Vagina (tissue), 2 donors: ENCODE measurements around the gene DPH7. TPM values are rescaled to one million over a fixed set of nuclear protein-coding genes. Genes with fewer than 3 reads are reported as not detected.

ENCODE experiments used
- DNase-seq, 2 donors: peaks; one replicate each; pipeline ENCODE4 v3.0.0-alpha.2; 2017; ENCODE audit errors: extremely low spot score in 2 of 2
- H3K27ac ChIP-seq: fragments of 200-600 bp; sonication (generic); one replicate; pipeline ENCODE4 v1.5.1; 2019
- H3K27me3 ChIP-seq: fragments of 200-600 bp; sonication (generic); one replicate; pipeline ENCODE4 v1.5.1; 2019
- H3K36me3 ChIP-seq, 2 donors: fragments of 200-600 bp; sonication (generic); one replicate each; pipeline ENCODE4 v1.5.1; 2017 to 2019
- H3K4me1 ChIP-seq: fragments of 200-600 bp; sonication (generic); one replicate; pipeline ENCODE4 v1.5.1; 2019
- H3K4me3 ChIP-seq, 2 donors: fragments of 200-600 bp; sonication (generic); 1 replicate in 1 of 2; 2 replicates in 1 of 2; pipeline ENCODE4 v1.5.1; 2016 to 2019
- H3K9me3 ChIP-seq: fragments of 200-600 bp; sonication (generic); one replicate; pipeline ENCODE4 v1.5.1; 2019
- CTCF ChIP-seq, 3 experiments: fragments of 450-650 bp in 2 of 3; fragments of 200-600 bp in 1 of 3; sonication (generic) in 1 of 3; IDR thresholded peaks; one replicate each; pipeline ENCODE4 v1.5.1; 2017 to 2019; ENCODE audit warnings: antibody characterized with exemption in 3 of 3, mild to moderate bottlenecking in 2 of 3, moderate library complexity in 2 of 3
- POLR2A ChIP-seq, 2 donors: fragments of 450-650 bp; IDR thresholded peaks; one replicate each; pipeline ENCODE4 v1.6.1; 2017; ENCODE audit warnings: antibody characterized with exemption in 2 of 2, mild to moderate bottlenecking in 2 of 2, moderate library complexity in 2 of 2
- POLR2AphosphoS5 ChIP-seq, 2 donors: sonication (generic); formaldehyde crosslinking; IDR thresholded peaks; one replicate each; pipeline ENCODE4 v1.9.0; 2017; ENCODE audit warnings: antibody characterized with exemption in 2 of 2, mild to moderate bottlenecking in 2 of 2, low read depth in 1 of 2; ENCODE audit not compliant: insufficient read depth in 1 of 2
- intact Hi-C: fragments of 100-400 bp; cut with DNase I; formaldehyde crosslinking; loops from one replicate; pipeline ENCODE4 v1.15.1; 2023
- total RNA-seq: library from RNA; depleted of rRNA; stranded (reverse); fragments of >200 nt; gene quantifications from one replicate; pipeline ENCODE4 v1.2.3, GENCODE V29; 2016

Gene DPH7
- total RNA-seq, 1 donor from 2014 or later: 32.9 TPM

- H3K9me3 ChIP-seq: no peaks in the 10 kb centered on the region
- DNase-seq: no peak
- no peak for TF ChIP-seq CTCF (IDR thresholded peaks at IDR 0.05)
- TF ChIP-seq POLR2AphosphoS5 (IDR thresholded peaks at IDR 0.05; ENCODE audit: insufficient read depth in 1 of 2, low read depth in 1 of 2): no peak
- no peak for TF ChIP-seq POLR2A (IDR thresholded peaks at IDR 0.05)
- peaks cover 0 to 63% of the 10 kb centered on the region in 2 donors for H3K36me3 ChIP-seq
- peaks cover 17% of the 10 kb centered on the region for H3K4me1 ChIP-seq
- H3K27me3 ChIP-seq: no peaks in the 10 kb centered on the region
- no peak overlapping the region for H3K27ac ChIP-seq
- intact Hi-C loops: no loop called here
- no peak overlapping the region for H3K4me3 ChIP-seq
Observed at GRCh38 chr9:137583957-137584356, 5.2 kb upstream of the DPH7 start.

GRCh38 chr9:137583347-137583746 is 4.6 kb upstream of the DPH7 start:
- Histone ChIP-seq H3K36me3 (peaks cover 0 to 62% of the 10 kb centered on the region in 2 donors), H3K27ac (no peak overlapping the region)
- intact Hi-C loops: no loop called here

GRCh38 chr9:137582286-137582860 is 3.6 kb upstream of the DPH7 start:
- H3K4me1 ChIP-seq: peaks cover 17% of the 10 kb centered on the region
- TF ChIP-seq CTCF (IDR thresholded peaks at IDR 0.05): no peak
- no peak for TF ChIP-seq POLR2AphosphoS5 (IDR thresholded peaks at IDR 0.05; ENCODE audit: insufficient read depth in 1 of 2, low read depth in 1 of 2)
- TF ChIP-seq POLR2A (IDR thresholded peaks at IDR 0.05): no peak
- H3K36me3 ChIP-seq: peaks cover 0 to 55% of the 10 kb centered on the region in 2 donors
- no peak overlapping the region for H3K27ac ChIP-seq
- no peaks in the 10 kb centered on the region for H3K9me3 ChIP-seq
- H3K4me3 ChIP-seq: no peak overlapping the region
- no peak for DNase-seq
- intact Hi-C loops: no loop called here
- H3K27me3 ChIP-seq: no peaks in the 10 kb centered on the region

More at GRCh38 chr9:137583347-137583746, 4.6 kb upstream of the DPH7 start:
- Histone ChIP-seq H3K4me3 (no peak overlapping the region), H3K9me3 (no peaks in the 10 kb centered on the region), H3K4me1 (peaks cover 11% of the 10 kb centered on the region), H3K27me3 (no peaks in the 10 kb centered on the region)
- DNase-seq: no peak
- TF ChIP-seq POLR2AphosphoS5 (IDR thresholded peaks at IDR 0.05; ENCODE audit: insufficient read depth in 1 of 2, low read depth in 1 of 2): no peak
- TF ChIP-seq CTCF (IDR thresholded peaks at IDR 0.05): no peak
- TF ChIP-seq POLR2A (IDR thresholded peaks at IDR 0.05): no peak

GRCh38 chr9:137581361-137582285 is 2.9 kb upstream of the DPH7 start:
- H3K27me3 ChIP-seq: no peaks in the 10 kb centered on the region
- no peaks in the 10 kb centered on the region for H3K9me3 ChIP-seq
- intact Hi-C loops: no loop called here
- no peak overlapping the region for H3K4me3 ChIP-seq
- H3K4me1 ChIP-seq: peaks cover 24% of the 10 kb centered on the region
- no peak for DNase-seq
- peaks cover 0 to 47% of the 10 kb centered on the region in 2 donors for H3K36me3 ChIP-seq
- TF ChIP-seq CTCF (IDR thresholded peaks at IDR 0.05): no peak
- TF ChIP-seq POLR2A (IDR thresholded peaks at IDR 0.05): no peak
- no peak for TF ChIP-seq POLR2AphosphoS5 (IDR thresholded peaks at IDR 0.05; ENCODE audit: insufficient read depth in 1 of 2, low read depth in 1 of 2)
- no peak overlapping the region for H3K27ac ChIP-seq

- Histone ChIP-seq H3K4me1 (peaks cover 31% of the 10 kb centered on the region), H3K27me3 (no peaks in the 10 kb centered on the region), H3K9me3 (no peaks in the 10 kb centered on the region), H3K27ac (no peak overlapping the region), H3K36me3 (peaks cover 0 to 44% of the 10 kb centered on the region in 2 donors), H3K4me3 (no peak overlapping the region)
- DNase-seq: no peak
- intact Hi-C loops: no loop called here
- no peak for TF ChIP-seq POLR2AphosphoS5 (IDR thresholded peaks at IDR 0.05; ENCODE audit: insufficient read depth in 1 of 2, low read depth in 1 of 2)
Observed at GRCh38 chr9:137580954-137581322, 2.2 kb upstream of the DPH7 start.
